ENCODE measurements around the gene UNC79.

DNA sequence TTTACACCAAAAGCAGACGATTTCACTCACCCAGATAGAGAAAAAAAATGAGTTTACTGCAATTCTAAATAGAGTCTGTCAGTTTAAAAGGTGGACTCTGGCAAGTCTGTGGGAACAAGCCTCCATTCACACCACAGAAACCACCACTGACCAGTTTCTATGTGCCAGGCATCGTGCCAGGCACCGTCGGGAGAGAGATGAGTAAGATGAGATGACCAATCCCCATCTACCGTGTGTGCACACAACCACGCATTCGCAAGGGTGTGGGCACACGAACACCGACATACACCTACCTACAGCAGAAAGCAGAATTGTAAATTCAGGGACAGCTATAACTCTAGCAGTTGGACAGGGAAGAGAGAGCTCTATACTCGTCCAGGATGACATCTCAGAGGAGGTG is 299.3 kb downstream of the UNC79 start:
- TF ChIP-seq, protein P1, sequence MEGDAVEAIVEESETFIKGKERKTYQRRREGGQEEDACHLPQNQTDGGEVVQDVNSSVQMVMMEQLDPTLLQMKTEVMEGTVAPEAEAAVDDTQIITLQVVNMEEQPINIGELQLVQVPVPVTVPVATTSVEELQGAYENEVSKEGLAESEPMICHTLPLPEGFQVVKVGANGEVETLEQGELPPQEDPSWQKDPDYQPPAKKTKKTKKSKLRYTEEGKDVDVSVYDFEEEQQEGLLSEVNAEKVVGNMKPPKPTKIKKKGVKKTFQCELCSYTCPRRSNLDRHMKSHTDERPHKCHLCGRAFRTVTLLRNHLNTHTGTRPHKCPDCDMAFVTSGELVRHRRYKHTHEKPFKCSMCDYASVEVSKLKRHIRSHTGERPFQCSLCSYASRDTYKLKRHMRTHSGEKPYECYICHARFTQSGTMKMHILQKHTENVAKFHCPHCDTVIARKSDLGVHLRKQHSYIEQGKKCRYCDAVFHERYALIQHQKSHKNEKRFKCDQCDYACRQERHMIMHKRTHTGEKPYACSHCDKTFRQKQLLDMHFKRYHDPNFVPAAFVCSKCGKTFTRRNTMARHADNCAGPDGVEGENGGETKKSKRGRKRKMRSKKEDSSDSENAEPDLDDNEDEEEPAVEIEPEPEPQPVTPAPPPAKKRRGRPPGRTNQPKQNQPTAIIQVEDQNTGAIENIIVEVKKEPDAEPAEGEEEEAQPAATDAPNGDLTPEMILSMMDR (IDR thresholded peaks at IDR 0.05): no peak
- no peak for TF ChIP-seq POLR2A (IDR thresholded peaks at IDR 0.05)

Measured in ovary (tissue), 3 donors.